Epithelial cell of proximal tubule (primary cell): ENCODE results near the gene LRRN3. TPM values are rescaled to one million over a fixed set of nuclear protein-coding genes. Genes with fewer than 3 reads are reported as not detected.

ENCODE experiments used
- DNase-seq: peaks from one replicate; pipeline ENCODE4 v3.0.0-alpha.2; 2011; ENCODE audit warnings: low read depth
- H3K4me3 ChIP-seq: 2 replicates; pipeline ENCODE4 v1.5.1; 2011; ENCODE audit warnings: low read depth, mild to moderate bottlenecking, low read length
- CTCF ChIP-seq: conservative IDR thresholded peaks from 2 replicates; pipeline ENCODE4 v1.5.1; 2012; ENCODE audit warnings: low read depth, mild to moderate bottlenecking, low read length
- total RNA-seq: library from RNA; depleted of rRNA; stranded (reverse); fragments of >200 nt; gene quantifications from 2 replicates; pipeline ENCODE4 v1.2.3, GENCODE V29; 2015

Gene LRRN3
- total RNA-seq = 0.14 TPM in 1 of 2 replicates, not detected in the other

DNA sequence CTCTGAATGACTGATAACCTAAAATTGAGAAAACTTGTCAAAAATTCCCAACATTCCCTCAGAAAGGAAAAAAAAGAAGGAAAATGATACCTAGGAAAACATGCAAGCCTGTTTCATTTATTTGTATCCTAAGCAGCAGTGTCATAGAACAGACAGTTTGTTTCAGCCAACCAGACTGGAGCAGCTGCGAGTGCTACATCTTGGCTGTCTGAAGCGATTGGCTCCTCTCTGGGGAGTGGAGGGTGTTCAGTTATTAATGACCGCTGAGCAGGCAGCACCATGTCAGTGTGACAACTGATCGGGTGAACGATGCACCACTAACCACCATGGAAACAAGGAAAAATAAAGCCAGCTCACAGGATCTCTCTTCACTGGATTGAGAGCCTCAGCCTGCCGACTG is at the start of gene LRRN3:
Gene LRRN3 (plus strand): TSS at position 282 of the 400 bp plus-strand sequence. CDS start 31,646 bp downstream, outside the sequence.
- no peak for TF ChIP-seq CTCF
- peak within 1 kb of the TSS; percentile 35 for H3K4me3 ChIP-seq
- peak; percentile 48 for DNase-seq

- no peak overlapping the region for H3K4me3 ChIP-seq
- no peak for TF ChIP-seq CTCF
- peak; percentile 52 for DNase-seq
Measured at GRCh38 chr7:111041577-111041976, 49.4 kb upstream of the LRRN3 start.

- H3K4me3 ChIP-seq = no peak overlapping the region
- DNase-seq = no peak
- TF ChIP-seq CTCF = no peak
Measured at GRCh38 chr7:111042842-111043241, 48.1 kb upstream of the LRRN3 start.

GRCh38 chr7:111043561-111043960 is 47.4 kb upstream of the LRRN3 start:
- peak; percentile 12 for DNase-seq
- H3K4me3 ChIP-seq = no peak overlapping the region
- TF ChIP-seq CTCF = no peak

DNA sequence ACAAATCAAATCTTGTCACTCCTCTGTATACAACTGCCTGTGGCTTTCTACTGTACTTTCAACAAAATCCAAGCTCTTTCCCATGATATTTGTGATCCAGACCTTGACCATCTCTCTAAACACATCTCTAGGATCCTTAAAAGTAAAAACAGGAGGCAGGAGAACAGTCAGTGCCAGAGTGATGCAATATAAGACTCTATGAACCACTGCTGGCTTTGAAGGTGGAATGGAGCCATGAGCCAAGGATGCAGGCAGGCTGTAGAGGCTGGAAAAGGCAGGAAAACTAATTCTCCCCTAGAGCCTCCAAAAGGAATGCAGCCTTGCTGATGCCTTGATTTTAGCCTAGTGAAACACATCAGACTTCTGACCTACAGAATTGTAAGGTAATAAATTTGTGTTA is 45.5 kb upstream of the LRRN3 start:
- no peak overlapping the region for H3K4me3 ChIP-seq
- no peak for TF ChIP-seq CTCF
- DNase-seq = no peak

DNA sequence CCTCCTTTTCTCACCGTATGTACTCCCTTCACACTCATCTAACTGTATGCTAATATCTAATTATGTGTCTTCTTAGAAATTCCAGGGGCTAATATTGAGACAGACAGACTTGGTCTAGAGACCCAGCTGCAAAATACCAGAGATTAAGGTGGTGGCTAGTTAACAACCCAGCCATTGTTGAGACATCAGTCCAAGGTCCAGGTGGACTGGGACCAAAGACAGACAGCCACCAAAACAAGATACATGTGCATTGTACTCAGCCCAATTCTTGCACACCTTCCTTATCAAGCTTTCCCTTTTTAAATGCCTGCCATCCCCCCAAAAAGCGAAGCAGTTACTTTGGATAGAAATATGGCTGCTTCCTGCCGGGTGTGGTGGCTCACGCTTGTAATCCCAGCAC is 43.3 kb upstream of the LRRN3 start:
- TF ChIP-seq CTCF = no peak
- H3K4me3 ChIP-seq = no peak overlapping the region
- DNase-seq = no peak

- H3K4me3 ChIP-seq = no peak overlapping the region
- no peak for DNase-seq
- no peak for TF ChIP-seq CTCF
Measured at GRCh38 chr7:111049971-111050680, 40.8 kb upstream of the LRRN3 start.
